HepG2 (cell line): ENCODE results near the gene PIKFYVE. TPM values are rescaled to one million over a fixed set of nuclear protein-coding genes. Genes with fewer than 3 reads are reported as not detected.

Experiments used
- DDIT3 ChIP-seq: sonication (generic); formaldehyde crosslinking; IDR thresholded peaks from 2 replicates; pipeline ENCODE4 v1.4.0; 2020; ENCODE audit warnings: mild to moderate bottlenecking, missing genetic modification reagents
- FOXA3 ChIP-seq: IDR thresholded peaks from 2 replicates; pipeline ENCODE4 v1.6.1; 2016; ENCODE audit warnings: missing genetic modification reagents, missing compliant biosample characterization
- FOXK2 ChIP-seq: fragments of 450-650 bp; IDR thresholded peaks from 2 replicates; pipeline ENCODE4 v1.6.1; 2016
- JUNB ChIP-seq: sonication (generic); formaldehyde crosslinking; IDR thresholded peaks from 2 replicates; pipeline ENCODE4 v1.8.0; 2022; ENCODE audit warnings: missing genetic modification reagents, mild to moderate bottlenecking, borderline replicate concordance
- NFE2 ChIP-seq: sonication (generic); formaldehyde crosslinking; IDR thresholded peaks from 2 replicates; pipeline ENCODE4 v1.4.0; 2020; ENCODE audit warnings: missing genetic modification reagents
- RNF219 ChIP-seq: sonication (generic); formaldehyde crosslinking; IDR thresholded peaks from 2 replicates; pipeline ENCODE4 v1.5.0; 2020; ENCODE audit warnings: mild to moderate bottlenecking, missing genetic modification reagents
- SNRNP70 ChIP-seq: fragments of 200-400 bp; formaldehyde crosslinking; IDR thresholded peaks from 2 replicates; pipeline ENCODE4 v1.6.1; 2017; ENCODE audit warnings: mild to moderate bottlenecking, low read depth, low read length, moderate library complexity
- SP140L ChIP-seq: sonication (generic); formaldehyde crosslinking; IDR thresholded peaks from 2 replicates; pipeline ENCODE4 v1.4.0; 2020; ENCODE audit warnings: missing genetic modification reagents, borderline replicate concordance
- ZKSCAN8 ChIP-seq: IDR thresholded peaks from 2 replicates; pipeline ENCODE4 v1.6.1; 2016; ENCODE audit warnings: borderline replicate concordance, missing genetic modification reagents, missing compliant biosample characterization
- ZNF121 ChIP-seq: sonication (generic); formaldehyde crosslinking; IDR thresholded peaks from 2 replicates; pipeline ENCODE4 v1.5.0; 2020; ENCODE audit warnings: mild to moderate bottlenecking, missing genetic modification reagents
- ZNF362 ChIP-seq: sonication (generic); formaldehyde crosslinking; IDR thresholded peaks from 2 replicates; pipeline ENCODE4 v1.4.0; 2020; ENCODE audit warnings: missing genetic modification reagents, mild to moderate bottlenecking, borderline replicate concordance
- ZNF580 ChIP-seq: IDR thresholded peaks from 2 replicates; pipeline ENCODE4 v1.6.1; 2016; ENCODE audit warnings: low read depth, borderline replicate concordance
- ZNF598 ChIP-seq: sonication (generic); formaldehyde crosslinking; IDR thresholded peaks from 2 replicates; pipeline ENCODE4 v1.5.1; 2020; ENCODE audit warnings: mild to moderate bottlenecking, missing genetic modification reagents, borderline replicate concordance
- polyA plus RNA-seq, 8 experiments: library from polyadenylated mRNA; depleted of rRNA in 3 of 8; stranded (reverse) in 7 of 8; unstranded in 1 of 8; fragments of >200 nt; fragmentation: Illumina TruSeq in 4 of 8; extraction: Trizol in 4 of 8; gene quantifications; 2 replicates each; pipeline versions ENCODE4 v1.2.1 to v1.2.3, GENCODE V29; 2011 to 2016; ENCODE audit warnings: low read depth in 4 of 8, missing spikeins in 1 of 8, mixed read lengths in 1 of 8; ENCODE audit not compliant: insufficient read depth in 1 of 8
- total RNA-seq, 5 experiments: library from RNA; depleted of rRNA; stranded (reverse); fragments of >200 nt; fragmentation: Illumina TruSeq; extraction: Trizol; gene quantifications; 2 replicates each; pipeline ENCODE4 v1.2.3, GENCODE V29; 2016; ENCODE audit warnings: low read depth in 1 of 5
- TF ChIP-seq, protein P1 (sequence below): sonication (generic); formaldehyde crosslinking; IDR thresholded peaks from 2 replicates; pipeline ENCODE4 v1.4.0; 2020; ENCODE audit warnings: mild to moderate bottlenecking, missing genetic modification reagents
- TF ChIP-seq, protein P2 (sequence below): sonication (generic); formaldehyde crosslinking; IDR thresholded peaks from 2 replicates; pipeline ENCODE4 v1.8.1; 2023; ENCODE audit warnings: missing genetic modification reagents, mild to moderate bottlenecking, borderline replicate concordance
- TF ChIP-seq, protein P3 (sequence below): sonication (generic); formaldehyde crosslinking; IDR thresholded peaks from 2 replicates; pipeline ENCODE4 v1.4.0; 2020; ENCODE audit warnings: missing genetic modification reagents, mild to moderate bottlenecking, borderline replicate concordance
- TF ChIP-seq, protein P4 (sequence below): sonication (generic); formaldehyde crosslinking; IDR thresholded peaks from 2 replicates; pipeline ENCODE4 v1.9.0; 2022; ENCODE audit warnings: missing genetic modification reagents, mild to moderate bottlenecking, borderline replicate concordance

The PIKFYVE gene
- total and polyA plus RNA-seq, 2 of the 13 experiments (the other 11 are each of a cell fraction or from before 2014, with no cell fraction given): 20.2 to 21.7 TPM

DNA sequence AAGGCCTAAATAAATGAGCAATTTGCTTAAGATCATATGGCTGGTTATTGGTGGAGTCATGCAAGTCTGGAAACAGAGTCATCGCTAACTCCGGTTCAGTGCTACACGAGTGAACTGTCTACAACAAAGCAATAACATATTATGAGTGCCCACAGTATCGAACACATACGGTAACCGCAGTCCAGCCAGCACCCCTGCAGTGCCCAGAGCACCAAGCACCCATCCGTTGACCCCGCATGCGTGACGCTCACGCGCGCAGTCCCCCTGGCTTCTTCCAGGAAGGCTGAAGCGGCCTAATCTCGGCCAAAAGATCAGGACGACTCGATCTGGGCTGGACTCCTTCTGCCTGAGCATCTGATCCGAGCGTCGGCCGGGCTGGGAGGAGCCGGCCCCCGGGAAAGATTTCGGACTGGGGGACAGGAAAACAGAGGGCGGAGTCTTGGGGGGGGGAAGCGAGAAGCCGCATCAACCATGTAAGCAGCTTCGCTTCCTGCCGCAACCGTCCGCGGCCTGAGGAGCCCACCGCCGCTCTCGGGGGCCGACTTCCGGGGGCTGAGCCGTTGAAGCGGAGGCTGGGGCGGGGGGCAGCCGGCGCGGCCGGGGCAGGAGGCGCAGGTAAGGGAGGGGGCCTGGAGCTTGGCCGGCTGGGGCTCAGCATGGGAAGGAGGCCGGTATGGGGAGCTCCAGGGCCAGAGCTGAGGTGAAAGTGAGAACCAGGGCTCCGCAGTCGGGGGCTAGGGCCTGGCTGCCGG lies at the start of gene PIKFYVE (continued):
- TF ChIP-seq NFE2 (CRISPR knock-in tag) (no peak), ZNF121 (CRISPR knock-in tag) (peak; percentile 63), SP140L (CRISPR knock-in tag) (peak; percentile 86; the same call in 1 of the 2 replicates), RNF219 (CRISPR knock-in tag) (peak; percentile 21; the same call in 1 of the 2 replicates), DDIT3 (CRISPR knock-in tag) (no peak), SNRNP70 (no peak), FOXA3 (peak; percentile 80), ZNF362 (CRISPR knock-in tag) (peak; percentile 63; the same call in 1 of the 2 replicates), ZKSCAN8 (CRISPR knock-in tag) (no peak; the same call in none of the 2 replicates), ZNF598 (peak; percentile 90), JUNB (no peak), FOXK2 (peak; percentile 64; the same call in 1 of the 2 replicates), ZNF580 (CRISPR knock-in tag) (peak; percentile 76; the same call in 1 of the 2 replicates)
- TF ChIP-seq, protein P1, sequence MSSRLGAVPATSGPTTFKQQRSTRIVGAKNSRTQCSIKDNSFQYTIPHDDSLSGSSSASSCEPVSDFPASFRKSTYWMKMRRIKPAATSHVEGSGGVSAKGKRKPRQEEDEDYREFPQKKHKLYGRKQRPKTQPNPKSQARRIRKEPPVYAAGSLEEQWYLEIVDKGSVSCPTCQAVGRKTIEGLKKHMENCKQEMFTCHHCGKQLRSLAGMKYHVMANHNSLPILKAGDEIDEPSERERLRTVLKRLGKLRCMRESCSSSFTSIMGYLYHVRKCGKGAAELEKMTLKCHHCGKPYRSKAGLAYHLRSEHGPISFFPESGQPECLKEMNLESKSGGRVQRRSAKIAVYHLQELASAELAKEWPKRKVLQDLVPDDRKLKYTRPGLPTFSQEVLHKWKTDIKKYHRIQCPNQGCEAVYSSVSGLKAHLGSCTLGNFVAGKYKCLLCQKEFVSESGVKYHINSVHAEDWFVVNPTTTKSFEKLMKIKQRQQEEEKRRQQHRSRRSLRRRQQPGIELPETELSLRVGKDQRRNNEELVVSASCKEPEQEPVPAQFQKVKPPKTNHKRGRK (CRISPR knock-in tag): no peak; the same call in 1 of the 2 replicates
- TF ChIP-seq, protein P2, sequence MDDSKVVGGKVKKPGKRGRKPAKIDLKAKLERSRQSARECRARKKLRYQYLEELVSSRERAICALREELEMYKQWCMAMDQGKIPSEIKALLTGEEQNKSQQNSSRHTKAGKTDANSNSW (CRISPR knock-in tag): no peak
- TF ChIP-seq, protein P3, sequence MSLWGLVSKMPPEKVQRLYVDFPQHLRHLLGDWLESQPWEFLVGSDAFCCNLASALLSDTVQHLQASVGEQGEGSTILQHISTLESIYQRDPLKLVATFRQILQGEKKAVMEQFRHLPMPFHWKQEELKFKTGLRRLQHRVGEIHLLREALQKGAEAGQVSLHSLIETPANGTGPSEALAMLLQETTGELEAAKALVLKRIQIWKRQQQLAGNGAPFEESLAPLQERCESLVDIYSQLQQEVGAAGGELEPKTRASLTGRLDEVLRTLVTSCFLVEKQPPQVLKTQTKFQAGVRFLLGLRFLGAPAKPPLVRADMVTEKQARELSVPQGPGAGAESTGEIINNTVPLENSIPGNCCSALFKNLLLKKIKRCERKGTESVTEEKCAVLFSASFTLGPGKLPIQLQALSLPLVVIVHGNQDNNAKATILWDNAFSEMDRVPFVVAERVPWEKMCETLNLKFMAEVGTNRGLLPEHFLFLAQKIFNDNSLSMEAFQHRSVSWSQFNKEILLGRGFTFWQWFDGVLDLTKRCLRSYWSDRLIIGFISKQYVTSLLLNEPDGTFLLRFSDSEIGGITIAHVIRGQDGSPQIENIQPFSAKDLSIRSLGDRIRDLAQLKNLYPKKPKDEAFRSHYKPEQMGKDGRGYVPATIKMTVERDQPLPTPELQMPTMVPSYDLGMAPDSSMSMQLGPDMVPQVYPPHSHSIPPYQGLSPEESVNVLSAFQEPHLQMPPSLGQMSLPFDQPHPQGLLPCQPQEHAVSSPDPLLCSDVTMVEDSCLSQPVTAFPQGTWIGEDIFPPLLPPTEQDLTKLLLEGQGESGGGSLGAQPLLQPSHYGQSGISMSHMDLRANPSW (CRISPR knock-in tag): peak; percentile 98
- TF ChIP-seq, protein P4, sequence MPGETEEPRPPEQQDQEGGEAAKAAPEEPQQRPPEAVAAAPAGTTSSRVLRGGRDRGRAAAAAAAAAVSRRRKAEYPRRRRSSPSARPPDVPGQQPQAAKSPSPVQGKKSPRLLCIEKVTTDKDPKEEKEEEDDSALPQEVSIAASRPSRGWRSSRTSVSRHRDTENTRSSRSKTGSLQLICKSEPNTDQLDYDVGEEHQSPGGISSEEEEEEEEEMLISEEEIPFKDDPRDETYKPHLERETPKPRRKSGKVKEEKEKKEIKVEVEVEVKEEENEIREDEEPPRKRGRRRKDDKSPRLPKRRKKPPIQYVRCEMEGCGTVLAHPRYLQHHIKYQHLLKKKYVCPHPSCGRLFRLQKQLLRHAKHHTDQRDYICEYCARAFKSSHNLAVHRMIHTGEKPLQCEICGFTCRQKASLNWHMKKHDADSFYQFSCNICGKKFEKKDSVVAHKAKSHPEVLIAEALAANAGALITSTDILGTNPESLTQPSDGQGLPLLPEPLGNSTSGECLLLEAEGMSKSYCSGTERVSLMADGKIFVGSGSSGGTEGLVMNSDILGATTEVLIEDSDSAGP (CRISPR knock-in tag): peak; percentile 98
